ENCODE measurements around the gene EFNA5.

The EFNA5 gene

DNA sequence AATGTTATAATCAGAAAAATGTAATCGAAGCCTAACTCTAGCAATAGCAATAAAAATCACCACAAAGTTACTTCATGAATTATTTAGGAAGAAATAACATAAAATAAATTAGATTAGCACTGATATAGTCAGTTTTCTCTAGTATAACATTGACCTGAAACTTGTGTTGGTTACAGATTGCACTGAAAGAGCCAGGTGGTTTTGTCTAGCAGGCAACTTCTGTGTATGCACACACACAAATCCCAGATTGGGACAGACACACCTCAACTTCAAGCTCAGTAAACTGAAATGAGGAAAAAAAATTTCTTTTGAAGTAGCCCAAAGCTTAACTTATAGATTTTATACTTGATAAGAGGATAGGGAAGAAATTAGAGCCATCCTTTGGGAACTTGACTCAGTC lies 129.3 kb downstream of the EFNA5 start:
- no peak for DNase-seq

GRCh38 chr5:107539726-107540330 lies 130.9 kb downstream of the EFNA5 start:
- no peak for DNase-seq

DNA sequence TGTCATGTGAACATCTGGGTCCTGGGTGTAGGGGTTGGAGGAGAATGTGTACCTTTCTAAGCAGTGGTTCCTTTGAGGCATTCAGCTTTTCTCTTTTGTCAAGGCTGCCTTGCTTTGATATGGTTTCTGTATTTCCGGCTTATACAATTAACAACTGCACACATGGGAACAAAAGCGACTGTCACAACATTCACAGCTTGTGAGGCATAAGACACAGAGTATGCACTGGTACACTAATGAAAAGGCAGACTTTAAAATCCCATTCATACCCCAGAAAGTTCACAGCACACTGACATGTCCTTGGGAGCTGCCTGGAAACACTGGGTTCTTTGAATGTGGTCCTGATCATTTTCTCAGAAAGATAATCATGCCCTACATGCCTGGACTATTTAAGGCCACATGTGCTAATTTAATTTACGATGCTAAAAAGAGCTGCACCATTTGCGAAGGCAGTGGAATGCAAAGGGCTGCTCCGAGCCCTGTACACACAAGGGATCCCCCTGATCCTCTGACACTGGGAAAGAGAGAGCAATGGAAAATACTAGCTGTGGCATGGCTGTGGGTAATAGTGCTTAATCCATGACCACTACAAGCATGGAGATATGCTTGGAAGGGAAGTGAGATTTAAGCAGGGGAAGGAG lies 131.8 kb downstream of the EFNA5 start:
- no peak for DNase-seq

DNA sequence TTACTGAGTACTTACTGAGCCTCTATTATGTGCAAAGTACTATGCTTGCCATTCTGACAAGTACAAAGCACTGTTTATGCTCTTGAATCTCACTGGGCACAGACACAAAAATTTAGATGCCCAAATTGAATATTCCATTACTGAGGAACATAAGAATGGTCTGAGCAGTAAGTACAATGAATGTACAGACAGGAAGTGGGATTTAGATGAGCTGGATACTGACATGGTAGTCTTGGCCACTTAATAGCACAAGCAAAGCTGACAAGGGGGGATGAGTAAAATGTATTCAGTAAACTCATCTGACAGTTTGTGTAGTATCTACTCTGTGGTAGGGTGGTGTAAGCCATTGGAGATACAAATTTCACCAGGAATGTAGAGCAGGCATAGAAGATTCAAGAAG lies 132.4 kb downstream of the EFNA5 start:
- no peak for DNase-seq

DNA sequence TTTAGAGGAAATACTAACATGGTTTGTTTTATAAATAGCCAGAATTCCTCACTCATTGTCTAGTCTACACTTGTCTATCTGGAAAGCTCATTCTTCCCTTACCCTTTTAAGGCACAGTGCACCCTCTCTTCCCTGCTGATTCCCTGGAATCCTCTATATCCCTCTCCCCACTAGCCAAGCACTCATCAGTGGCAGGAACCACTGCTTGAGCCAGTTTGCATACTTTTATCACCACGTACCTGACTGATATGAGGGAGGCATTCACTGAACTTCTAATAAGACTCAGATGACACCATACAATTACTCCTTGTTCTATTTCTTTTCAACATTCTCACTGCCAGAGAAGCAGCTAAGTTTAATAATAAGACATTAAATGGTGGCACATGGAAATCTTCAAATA lies 134.9 kb downstream of the EFNA5 start:
- no peak for DNase-seq

DNA sequence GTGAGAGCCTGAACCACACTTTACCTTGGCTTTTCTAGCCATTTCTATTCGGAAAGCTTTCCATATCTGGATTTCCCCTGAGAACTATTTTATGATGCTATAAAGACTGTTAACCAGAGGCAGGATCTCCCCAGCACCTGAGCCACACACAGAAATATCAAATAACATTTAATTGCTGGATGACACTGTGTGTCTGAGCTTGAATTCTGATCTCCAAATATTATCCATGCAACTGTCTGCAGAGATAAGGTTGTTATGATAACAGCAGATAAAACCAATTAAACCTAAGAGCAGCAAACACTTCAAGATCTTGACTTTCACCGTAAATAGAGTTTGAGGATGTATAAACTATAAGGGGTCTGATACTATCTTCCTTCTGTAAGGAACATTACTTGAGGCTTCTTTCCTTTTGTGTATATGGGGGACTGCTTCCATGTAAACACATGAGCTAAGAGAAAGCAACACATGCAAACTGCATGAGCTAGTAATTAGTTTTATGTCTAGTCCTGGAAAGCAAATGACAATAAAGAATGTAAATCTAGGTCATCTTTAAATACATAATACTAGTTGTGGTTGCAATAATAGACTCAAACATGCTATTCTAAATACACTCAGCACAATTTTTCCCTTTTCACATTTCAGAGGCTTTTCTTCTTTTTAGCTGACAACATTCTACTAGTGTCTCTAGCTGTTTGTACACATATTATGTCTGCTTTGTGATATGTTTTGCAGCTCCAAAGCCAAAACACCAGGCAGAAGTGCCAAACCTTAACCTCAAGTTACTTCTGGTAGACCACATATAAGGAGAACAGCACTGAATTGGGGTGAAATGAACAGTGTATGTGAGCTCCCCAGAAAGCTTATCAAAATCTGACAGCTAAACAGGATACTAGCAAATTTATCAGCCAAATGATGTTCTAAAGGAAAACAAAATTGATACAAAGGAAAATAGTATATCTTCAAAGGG lies 136.5 kb downstream of the EFNA5 start:
- DNase-seq, result no peak

DNA sequence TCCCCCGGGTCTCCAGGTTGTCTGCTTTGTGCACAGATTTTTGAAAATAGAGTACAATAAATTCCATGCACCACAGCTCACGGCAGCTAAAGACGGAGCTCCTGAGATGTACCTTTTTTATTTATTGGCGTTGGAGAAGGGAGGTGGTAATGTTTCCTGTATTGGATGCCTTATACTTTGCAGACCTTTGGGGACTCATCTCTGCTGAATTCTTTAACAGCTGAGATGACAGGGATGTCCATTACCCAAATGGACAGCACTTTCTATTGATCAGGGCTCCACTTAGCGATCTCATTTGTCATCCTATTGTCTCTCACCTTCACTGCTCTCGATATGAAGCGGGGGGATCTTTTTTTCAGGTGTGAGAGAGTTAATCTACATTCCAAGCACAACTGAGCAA lies 137.8 kb downstream of the EFNA5 start:
- DNase-seq, result no peak

GRCh38 chr5:107532169-107532878 lies 138.4 kb downstream of the EFNA5 start:
- no peak for DNase-seq

DNA sequence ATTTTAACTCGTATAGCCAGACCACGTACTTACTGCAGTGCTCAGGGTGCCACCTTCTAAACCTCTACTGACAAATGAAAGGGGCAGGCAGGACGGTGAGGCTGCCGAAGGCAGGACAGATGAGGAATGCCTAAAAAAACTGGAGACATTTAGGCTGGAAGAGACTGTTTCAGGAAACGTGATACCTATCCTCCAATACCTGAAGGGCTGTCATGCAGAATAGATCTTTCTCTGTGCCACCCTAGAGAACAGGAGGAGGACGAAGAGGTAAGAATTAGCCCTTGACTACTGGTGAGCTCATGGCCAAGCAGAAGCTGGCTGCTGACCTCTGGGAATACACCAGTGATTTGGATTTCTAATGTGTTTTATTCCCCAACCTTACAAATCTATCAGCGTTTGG lies 139.4 kb downstream of the EFNA5 start:
- no peak for DNase-seq

- no peak for DNase-seq
These were observed 141.1 kb downstream of the EFNA5 start for GRCh38 chr5:107529618-107530017.

- no peak for DNase-seq
These were observed 144.3 kb downstream of the EFNA5 start for GRCh38 chr5:107526270-107526937.

- no peak for DNase-seq
These were observed 146.6 kb downstream of the EFNA5 start for GRCh38 chr5:107524111-107524510.

DNA sequence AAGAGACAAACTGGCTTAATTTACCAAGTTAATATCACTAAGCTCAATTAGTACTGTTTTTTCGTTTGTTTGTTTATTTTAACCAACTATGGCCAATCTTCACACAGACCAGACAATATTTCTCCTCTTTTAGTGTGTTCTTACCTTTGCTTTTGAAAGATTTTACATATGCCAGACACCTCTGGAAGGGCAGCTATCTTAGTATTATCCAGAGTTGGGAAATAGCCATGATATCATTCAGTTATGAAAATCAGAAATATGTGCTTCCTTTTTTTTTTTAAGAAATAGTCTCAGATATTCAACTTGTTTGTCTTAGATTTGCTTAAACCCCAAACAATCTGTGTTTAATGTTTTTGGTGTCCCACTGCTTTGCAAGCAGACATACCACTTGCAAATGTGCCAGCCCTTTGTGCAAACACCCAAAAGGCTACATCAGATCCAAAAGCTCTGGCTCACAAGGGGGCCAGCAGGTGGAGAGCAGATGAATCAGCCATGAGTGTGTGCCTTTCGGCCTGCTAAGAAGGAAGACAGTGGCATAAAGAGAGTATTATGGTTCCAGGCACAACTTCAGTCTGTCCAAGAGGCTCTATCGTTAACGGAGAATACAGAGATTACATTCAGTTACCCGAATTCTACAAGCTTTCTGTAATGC lies 147.6 kb downstream of the EFNA5 start:
- no peak for DNase-seq

DNA sequence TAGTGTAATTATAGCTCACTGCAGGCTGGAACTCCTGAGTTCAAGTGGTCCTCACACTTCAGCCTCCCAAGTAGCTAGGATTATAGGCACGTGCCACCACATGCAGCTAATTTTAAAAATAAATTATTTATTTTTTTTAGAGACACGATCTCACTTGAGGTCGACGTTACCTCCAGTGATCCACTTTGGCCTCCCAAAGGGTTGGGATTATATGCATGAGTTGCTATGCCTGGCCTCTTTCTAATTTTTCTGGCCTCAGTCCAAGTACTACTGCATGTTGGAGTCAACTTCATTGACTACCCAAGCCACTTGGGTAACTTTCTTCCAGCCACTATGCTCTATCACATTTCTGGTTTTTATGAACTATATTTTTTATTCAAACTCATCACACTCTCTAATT lies 148.3 kb downstream of the EFNA5 start:
- DNase-seq, result no peak

DNA sequence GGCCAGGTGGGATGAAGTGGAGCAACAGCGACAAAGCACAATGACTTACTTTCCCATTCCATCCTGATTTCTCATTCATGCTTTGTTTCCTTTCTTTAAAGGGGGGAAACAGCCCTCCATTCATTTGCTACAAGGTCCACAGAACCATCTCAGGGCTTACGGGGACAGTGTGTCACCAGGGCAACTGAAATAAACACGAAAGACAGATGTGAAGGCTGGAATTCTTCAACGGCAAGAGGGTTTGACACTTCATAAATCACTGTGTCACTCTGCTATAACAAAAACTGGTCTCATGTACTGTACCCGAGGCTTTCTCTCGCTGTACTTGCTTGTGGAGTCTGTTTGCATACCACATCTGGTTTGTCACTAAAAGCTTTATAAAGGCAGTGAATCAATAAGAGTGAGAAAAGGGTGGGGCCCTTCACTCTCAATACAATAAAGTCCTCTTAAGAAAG lies 150.8 kb downstream of the EFNA5 start:
- DNase-seq, result no peak

- no peak for DNase-seq
These were observed 152.1 kb downstream of the EFNA5 start for GRCh38 chr5:107518616-107519015.

DNA sequence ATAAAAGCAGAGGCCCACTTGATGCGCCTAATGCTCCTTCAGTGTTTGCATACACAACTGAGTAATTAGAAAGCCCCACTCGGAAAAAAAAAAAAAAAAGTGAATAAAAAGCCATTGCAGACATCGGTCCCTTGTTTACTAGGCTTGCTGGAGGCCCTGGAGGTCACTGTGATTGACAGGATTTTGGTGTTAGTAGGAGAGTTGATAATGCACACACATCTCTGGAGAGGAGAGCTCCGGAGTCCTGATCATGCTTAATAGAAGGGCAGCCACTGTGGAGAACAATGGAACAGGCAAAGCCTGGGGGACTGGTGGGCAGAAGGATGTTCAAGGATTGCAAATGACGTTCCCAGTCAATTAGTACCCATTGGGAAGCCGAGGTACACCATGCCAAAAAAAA lies 152.5 kb downstream of the EFNA5 start:
- no peak for DNase-seq

DNA sequence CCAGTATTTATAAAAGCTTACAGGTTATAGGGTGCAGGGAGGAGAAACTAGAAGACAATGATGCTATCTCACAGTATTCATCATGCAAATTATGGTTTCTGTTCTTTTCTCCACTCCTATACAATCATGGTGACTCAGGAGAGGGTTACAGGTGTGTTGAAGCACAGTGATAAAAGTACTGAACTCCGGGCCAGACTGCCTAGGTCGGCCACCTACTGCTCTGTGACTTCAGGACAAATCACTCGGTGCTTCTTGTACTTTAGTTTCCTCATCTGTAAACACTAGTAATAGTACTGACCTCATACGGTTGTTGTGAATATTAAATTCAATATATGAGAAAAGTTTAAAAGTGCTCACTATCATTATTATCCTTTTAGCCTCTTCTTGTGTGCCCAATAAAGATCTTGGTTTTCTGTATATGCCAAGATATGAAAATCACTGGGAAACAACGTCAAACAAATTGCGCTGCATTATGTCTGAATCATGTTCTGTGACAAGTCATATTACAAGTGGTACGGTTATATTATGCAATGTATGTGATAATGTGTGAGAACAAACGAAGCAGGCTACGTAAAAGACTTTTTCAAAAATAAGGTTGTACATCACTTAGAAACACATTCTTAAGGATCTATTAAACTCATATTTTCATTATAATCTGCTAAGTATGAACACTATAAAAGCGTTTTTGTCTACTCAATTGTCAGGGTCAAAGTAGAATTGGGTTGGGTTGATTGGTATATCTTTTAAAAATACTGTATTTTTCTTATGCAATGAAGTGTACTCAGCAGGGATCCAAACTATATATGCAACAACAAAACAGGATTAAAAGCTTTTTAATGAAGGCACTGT lies 153.3 kb downstream of the EFNA5 start:
- no peak for DNase-seq

GRCh38 chr5:107516452-107517184 lies 154.1 kb downstream of the EFNA5 start:
- DNase-seq, result no peak

DNA sequence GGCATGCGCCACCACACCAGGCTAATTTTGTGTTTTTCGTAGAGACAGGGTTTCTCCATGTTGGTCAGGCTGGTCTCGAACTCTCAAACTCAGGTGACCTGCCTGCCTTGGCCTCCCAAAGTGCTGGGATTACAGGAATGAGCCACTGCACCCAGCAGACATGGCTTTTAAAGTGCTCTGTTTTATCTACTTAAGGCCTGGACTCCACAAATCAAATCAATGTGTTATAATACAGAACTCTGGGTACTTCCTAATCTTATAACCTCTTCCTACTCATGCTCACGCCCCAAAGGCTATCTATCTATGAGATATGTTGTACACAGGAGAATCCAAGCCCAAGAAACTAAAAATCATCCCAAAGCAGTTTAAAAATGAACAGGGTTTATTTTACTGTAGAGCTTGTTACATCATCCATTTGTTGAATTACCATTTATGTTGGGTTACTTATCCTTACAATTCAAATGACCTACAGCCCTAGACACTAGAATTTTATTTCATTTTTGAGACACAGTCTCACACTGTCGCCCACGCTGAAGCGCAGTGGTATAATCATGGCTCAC lies 155.1 kb downstream of the EFNA5 start:
- DNase-seq, result no peak

All from NCI-H510A (cell line).